ENCODE results near the gene LRRC75A. TPM values are rescaled to one million over a fixed set of nuclear protein-coding genes. Genes with fewer than 3 reads are reported as not detected.

Gene LRRC75A
- total and polyA plus RNA-seq, 2 donors (not counting 3 experiments of a cell fraction or from before 2014, with no cell fraction given) = 3.7 to 6.1 TPM

- Histone ChIP-seq H3K9ac (replicated peaks; ENCODE audit: extremely low read depth, insufficient read depth, low read length) (no peak overlapping the region), H3K36me3 (ENCODE audit: control insufficient read depth in 2 of 2, extremely low read depth in 1 of 2, insufficient read depth in 2 of 2, low read length in 2 of 2) (no peaks in the 10 kb centered on the region), H3K79me2 (ENCODE audit: control insufficient read depth, insufficient read depth, low read length) (no peaks in the 10 kb centered on the region), H3K4me1 (ENCODE audit: control insufficient read depth, extremely low read depth, insufficient read depth, low read length) (peaks cover 15% of the 10 kb centered on the region), H3K9me1 (replicated peaks; ENCODE audit: control insufficient read depth, extremely low read depth, insufficient read depth, low read length) (no peaks in the 10 kb centered on the region), H4K20me1 (replicated peaks; ENCODE audit: control insufficient read depth, extremely low read depth, insufficient read depth, low read length) (no peaks in the 10 kb centered on the region), H3K27me3 (ENCODE audit: control insufficient read depth in 2 of 2, insufficient read depth in 2 of 2, low read length in 2 of 2) (peaks cover 0 to 4% of the 10 kb centered on the region in 2 experiments), H3K4me2 (ENCODE audit: insufficient read depth, low read length) (no peak overlapping the region), H2AFZ (ENCODE audit: low read depth, low read length) (no peak overlapping the region), H3K4me3 (replicated peaks in 1 of 3; ENCODE audit: insufficient read depth in 1 of 3, low read depth in 1 of 3, low read length in 3 of 3) (no peak overlapping the region), H3K27ac (ENCODE audit: insufficient read depth, low read depth, low read length) (no peak overlapping the region), H3K9me3 (replicated peaks; ENCODE audit: control insufficient read depth, insufficient read depth, low read length) (no peaks in the 10 kb centered on the region)
- no TSS peak for BruUV-seq (replicated peaks)
- FAIRE-seq (no peak), DNase-seq (ENCODE audit: low read depth, low spot score) (no peak)
- POLR2A ChIA-PET = no interaction called here
- intact Hi-C loops (cut with micrococcal nuclease) (no loop called here), dilution Hi-C loops (cut with MboI; ENCODE audit: extremely low pct_ligation_motif_present, low sequenced_read_pairs) (no loop called here)
- CTCF ChIA-PET = interaction anchor here (0.6 to 10.8 kb wide), 4 partner anchors 23 to 156 kb away, joined by 3 to 440 read pairs (median 4); no protein-coding TSS in a partner anchor
- no peak for TF ChIP-seq CTCF (IDR thresholded peaks at IDR 0.05; ENCODE audit: extremely low read depth in 1 of 2, insufficient read depth in 1 of 2, low read depth in 1 of 2, low read length in 2 of 2)
- no peak for TF ChIP-seq MAX (IDR thresholded peaks at IDR 0.05; ENCODE audit: insufficient read depth, insufficient read length)
- no peak for TF ChIP-seq EZH2 (IDR thresholded peaks at IDR 0.05; ENCODE audit: borderline replicate concordance, low read depth, low read length, severe bottlenecking)
- no peak for TF ChIP-seq GATA2 (IDR thresholded peaks at IDR 0.05; ENCODE audit: insufficient read depth, insufficient read length, low read depth, low read length)
- no peak for TF ChIP-seq MYC (IDR thresholded peaks at IDR 0.05; ENCODE audit: low read depth, low read length)
Observed at GRCh38 chr17:16519021-16519420, 27.0 kb upstream of the LRRC75A start.

All from endothelial cell of umbilical vein (primary cell).